ENCODE data around the gene NFKBIL1.

NFKBIL1 gene

GRCh38 chr6:31535538-31536324 lies 11.7 kb upstream of the NFKBIL1 start:
- DNase-seq = no peak

- DNase-seq = no peak
Measured at GRCh38 chr6:31538805-31539400, 8.5 kb upstream of the NFKBIL1 start.

GRCh38 chr6:31540640-31541039 lies 6.8 kb upstream of the NFKBIL1 start:
- no peak for DNase-seq

- no peak for DNase-seq
Measured at GRCh38 chr6:31541059-31541657, 6.2 kb upstream of the NFKBIL1 start.

- peak; percentile 97 for DNase-seq
Measured at GRCh38 chr6:31541658-31542521, 5.5 kb upstream of the NFKBIL1 start, which contains the start of gene DDX39B. Gene DDX39B, minus strand, starts transcription at chr6:31542003. Its CDS starts 1,471 bp downstream, at chr6:31540532.

- no peak for DNase-seq
Measured at GRCh38 chr6:31543639-31544038, 3.8 kb upstream of the NFKBIL1 start.

- DNase-seq = no peak
Measured at GRCh38 chr6:31544676-31545075, 2.7 kb upstream of the NFKBIL1 start.

GRCh38 chr6:31545291-31545690 lies 2.1 kb upstream of the NFKBIL1 start:
- no peak for DNase-seq

- peak; percentile 99 for DNase-seq
Measured at GRCh38 chr6:31546339-31546957, 960 bp upstream of the NFKBIL1 start, which contains the start of gene ATP6V1G2. Gene ATP6V1G2, minus strand, starts transcription at chr6:31546608. Its CDS starts 49 bp downstream, at chr6:31546559.

- peak; percentile 39 for DNase-seq
Measured at GRCh38 chr6:31547727-31548543, 527 bp downstream of the NFKBIL1 start.

GRCh38 chr6:31548544-31548873 lies 1.1 kb downstream of the NFKBIL1 start:
- DNase-seq = no peak

GRCh38 chr6:31551371-31551770 lies 4.0 kb downstream of the NFKBIL1 start:
- DNase-seq = peak; percentile 85

- DNase-seq = no peak
Measured at GRCh38 chr6:31556307-31556706, 8.9 kb downstream of the NFKBIL1 start.

- DNase-seq = no peak
Measured at GRCh38 chr6:31557443-31558317, 10.3 kb downstream of the NFKBIL1 start.

GRCh38 chr6:31558318-31558625 lies 10.9 kb downstream of the NFKBIL1 start:
- no peak for DNase-seq

GRCh38 chr6:31558631-31559500 lies 11.5 kb downstream of the NFKBIL1 start:
- DNase-seq = no peak

- no peak for DNase-seq
Measured at GRCh38 chr6:31559606-31559957, 12.2 kb downstream of the NFKBIL1 start.

GRCh38 chr6:31559958-31560696 lies 12.7 kb downstream of the NFKBIL1 start:
- peak; percentile 93 for DNase-seq

GRCh38 chr6:31560697-31561058 lies 13.3 kb downstream of the NFKBIL1 start:
- no peak for DNase-seq

All from islet precursor cell (in vitro differentiated cells).